Trophoblast cell (in vitro differentiated cells and primary cell): Measurements from ENCODE around the gene SLC66A1. TPM values are rescaled to one million over a fixed set of nuclear protein-coding genes. Genes with fewer than 3 reads are reported as not detected.
"Not testable (repeated sequence)": the region's sequence is repeated elsewhere in the genome, so short reads cannot be mapped to it uniquely, and the experiment has no call there.

ENCODE experiments used
- DNase-seq, 2 donors: peaks; one replicate each; pipeline ENCODE4 v3.0.0-alpha.2; 2016
- H2AFZ ChIP-seq: 2 replicates; pipeline ENCODE4 v1.6.1; 2013; ENCODE audit warnings: low read length, moderate library complexity, mild to moderate bottlenecking; ENCODE audit not compliant: insufficient read depth, poor library complexity
- H2AK5ac ChIP-seq: 2 replicates; pipeline ENCODE4 v1.6.1; 2013; ENCODE audit warnings: mild to moderate bottlenecking, low read length
- H2BK120ac ChIP-seq: 2 replicates; pipeline ENCODE4 v1.6.1; 2013; ENCODE audit warnings: low read length, mild to moderate bottlenecking, moderate library complexity; ENCODE audit not compliant: insufficient read depth, poor library complexity
- H2BK12ac ChIP-seq: 2 replicates; pipeline ENCODE4 v1.6.1; 2013; ENCODE audit warnings: mild to moderate bottlenecking, low read length, moderate library complexity
- H2BK5ac ChIP-seq: 2 replicates; pipeline ENCODE4 v1.6.1; 2013; ENCODE audit warnings: low read length, low read depth, moderate library complexity, mild to moderate bottlenecking; ENCODE audit not compliant: poor library complexity
- H3K14ac ChIP-seq: 2 replicates; pipeline ENCODE4 v1.6.1; 2013; ENCODE audit warnings: mild to moderate bottlenecking, low read length
- H3K18ac ChIP-seq: 2 replicates; pipeline ENCODE4 v1.6.1; 2013; ENCODE audit warnings: mild to moderate bottlenecking, low read length
- H3K23ac ChIP-seq: 2 replicates; pipeline ENCODE4 v1.6.1; 2013; ENCODE audit warnings: low read length
- H3K27ac ChIP-seq: 2 replicates; pipeline ENCODE4 v1.5.1; 2013; ENCODE audit warnings: low read depth, mild to moderate bottlenecking, inconsistent platforms, low read length, moderate library complexity
- H3K27me3 ChIP-seq: 2 replicates; pipeline ENCODE4 v1.6.1; 2013; ENCODE audit warnings: inconsistent platforms, mild to moderate bottlenecking, low read length, moderate library complexity; ENCODE audit not compliant: insufficient read depth
- H3K36me3 ChIP-seq, 2 experiments: 1 replicate in 1 of 2; 2 replicates in 1 of 2; pipeline ENCODE4 v1.6.1; 2013; ENCODE audit warnings: low read length in 2 of 2, mild to moderate bottlenecking in 2 of 2, moderate library complexity in 1 of 2; ENCODE audit not compliant: insufficient read depth in 2 of 2, control insufficient read depth in 1 of 2
- H3K4ac ChIP-seq: 2 replicates; pipeline ENCODE4 v1.6.1; 2013; ENCODE audit warnings: low read depth, mild to moderate bottlenecking, low read length, moderate library complexity
- H3K4me1 ChIP-seq, 2 experiments: 1 replicate in 1 of 2; 2 replicates in 1 of 2; pipeline ENCODE4 v1.6.1; 2013; ENCODE audit warnings: low read length in 2 of 2, mild to moderate bottlenecking in 2 of 2, moderate library complexity in 1 of 2; ENCODE audit not compliant: insufficient read depth in 2 of 2, control insufficient read depth in 1 of 2
- H3K4me2 ChIP-seq: 2 replicates; pipeline ENCODE4 v1.6.1; 2013; ENCODE audit warnings: inconsistent platforms, mild to moderate bottlenecking, low read length, moderate library complexity
- H3K4me3 ChIP-seq: 2 replicates; pipeline ENCODE4 v1.5.1; 2013; ENCODE audit warnings: mild to moderate bottlenecking, low read depth, low read length, inconsistent platforms
- H3K79me1 ChIP-seq: one replicate; pipeline ENCODE4 v1.6.1; 2013; ENCODE audit warnings: low read length
- H3K79me2 ChIP-seq: 2 replicates; pipeline ENCODE4 v1.6.1; 2013; ENCODE audit warnings: low read length, mild to moderate bottlenecking; ENCODE audit not compliant: control insufficient read depth, insufficient read depth, poor library complexity
- H3K9ac ChIP-seq: 2 replicates; pipeline ENCODE4 v1.6.1; 2013; ENCODE audit warnings: mild to moderate bottlenecking, low read length
- H3K9me3 ChIP-seq: 2 replicates; pipeline ENCODE4 v1.6.1; 2013; ENCODE audit warnings: low read depth, mild to moderate bottlenecking, control low read depth, inconsistent platforms, low read length; ENCODE audit not compliant: insufficient read depth
- H4K12ac ChIP-seq: 2 replicates; pipeline ENCODE4 v1.6.1; 2013; ENCODE audit warnings: low read depth, mild to moderate bottlenecking, low read length, moderate library complexity
- H4K8ac ChIP-seq: 2 replicates; pipeline ENCODE4 v1.6.1; 2013; ENCODE audit warnings: low read depth, mild to moderate bottlenecking, low read length, moderate library complexity
- H4K91ac ChIP-seq: one replicate; pipeline ENCODE4 v1.6.1; 2013; ENCODE audit warnings: low read depth, mild to moderate bottlenecking, low read length, moderate library complexity
- WGBS: extraction: QIAGEN DNeasy Blood & Tissue Kit; methylation state at CpG from one replicate; pipeline ENCODE4 v1.1.7; 2013; ENCODE audit warnings: missing lambda C conversion rate; ENCODE audit not compliant: insufficient read length, insufficient coverage; ENCODE audit errors: extremely low coverage; 5-methylcytosine and 5-hydroxymethylcytosine counted together
- polyA plus RNA-seq: library from polyadenylated mRNA; stranded (reverse); fragments of 200-250 nt; gene quantifications from 2 replicates; pipeline ENCODE4 v1.2.3, GENCODE V29; 2013

Gene SLC66A1, protein sequence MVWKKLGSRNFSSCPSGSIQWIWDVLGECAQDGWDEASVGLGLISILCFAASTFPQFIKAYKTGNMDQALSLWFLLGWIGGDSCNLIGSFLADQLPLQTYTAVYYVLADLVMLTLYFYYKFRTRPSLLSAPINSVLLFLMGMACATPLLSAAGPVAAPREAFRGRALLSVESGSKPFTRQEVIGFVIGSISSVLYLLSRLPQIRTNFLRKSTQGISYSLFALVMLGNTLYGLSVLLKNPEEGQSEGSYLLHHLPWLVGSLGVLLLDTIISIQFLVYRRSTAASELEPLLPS
- polyA plus RNA-seq: 20.1 and 20.3 TPM in 2 replicates

DNA sequence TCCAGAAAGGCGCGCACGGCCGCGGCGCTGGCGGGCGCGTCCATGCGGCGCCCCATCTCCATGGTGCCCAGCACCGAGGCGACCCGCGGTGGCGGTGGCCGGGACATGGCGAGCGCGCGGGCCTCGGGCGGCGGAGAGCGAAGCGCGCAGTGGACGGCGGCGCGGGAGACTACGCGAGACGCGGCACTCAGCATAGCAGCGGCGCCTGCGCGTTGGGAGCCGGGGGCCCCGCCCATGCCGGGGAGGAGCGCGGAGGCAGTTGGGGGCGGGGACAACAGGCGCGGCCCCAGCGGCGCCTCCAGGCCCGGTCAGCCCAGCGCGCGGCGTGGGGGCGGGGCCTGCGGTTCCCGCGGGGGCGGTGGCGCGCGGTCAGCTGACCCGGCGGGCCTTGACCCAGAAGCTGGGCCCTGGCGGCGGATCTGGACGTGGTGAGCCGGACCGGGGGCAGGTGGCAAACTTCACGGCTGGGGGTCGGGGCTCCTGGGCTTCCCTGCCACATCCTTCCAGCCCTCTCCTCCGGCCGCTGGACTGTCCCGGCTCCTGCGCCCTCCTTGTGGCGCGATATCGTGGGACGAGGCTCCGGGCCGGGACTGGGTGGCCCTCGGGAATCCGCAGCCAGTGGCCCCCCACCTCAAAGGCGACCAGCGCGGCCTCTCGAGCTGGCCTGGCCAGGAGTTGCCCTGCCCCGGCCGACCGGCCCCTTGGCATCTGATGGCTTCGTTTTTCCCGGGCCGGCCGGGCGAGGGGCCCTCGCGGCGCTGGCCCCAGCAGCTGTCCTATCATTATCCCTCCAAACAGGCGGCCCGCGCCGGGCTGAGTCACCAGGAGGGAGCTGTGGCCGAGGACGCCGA, at the start of gene SLC66A1, which contains the start of gene AKR7A2:
TSS of gene SLC66A1 (plus strand) at position 396 of the 851 bp plus-strand sequence. CDS start 5,352 bp downstream, outside the sequence.
TSS of gene AKR7A2 (minus strand) at position 214 of the 851 bp plus-strand sequence. CDS start at position 194, 20 bp downstream.
- Histone ChIP-seq H3K23ac (no peak within 1 kb of the TSS), H3K27me3 (no peaks in the 10 kb centered on the region), H2BK5ac (peak within 1 kb of the TSS; percentile 87), H4K91ac (peak within 1 kb of the TSS; percentile 93), H3K18ac (peak within 1 kb of the TSS; percentile 89), H3K4me1 (peaks cover 30 to 34% of the 10 kb centered on the region in 2 experiments), H3K79me1 (peaks cover 16% of the 10 kb centered on the region), H3K36me3 (peaks cover 21 to 23% of the 10 kb centered on the region in 2 experiments), H3K9ac (peak within 1 kb of the TSS; percentile 94), H3K4me2 (peak within 1 kb of the TSS; percentile 89), H2BK12ac (peak within 1 kb of the TSS; percentile 27), H4K12ac (peak within 1 kb of the TSS; percentile 71), H3K27ac (peak within 1 kb of the TSS; percentile 72), H2BK120ac (peak within 1 kb of the TSS; percentile 72), H3K4me3 (peak within 1 kb of the TSS; percentile 96), H3K9me3 (no peaks in the 10 kb centered on the region), H3K14ac (peak within 1 kb of the TSS; percentile 96), H2AFZ (peak within 1 kb of the TSS; percentile 87), H3K79me2 (peaks cover 15% of the 10 kb centered on the region), H4K8ac (peak within 1 kb of the TSS; percentile 86), H3K4ac (peak within 1 kb of the TSS; percentile 53), H2AK5ac (peak within 1 kb of the TSS; percentile 82)
- DNase-seq: peak; percentile 93 to 99
- no CpG with 5 or more reads among the region's 105 CpGs for WGBS

DNA sequence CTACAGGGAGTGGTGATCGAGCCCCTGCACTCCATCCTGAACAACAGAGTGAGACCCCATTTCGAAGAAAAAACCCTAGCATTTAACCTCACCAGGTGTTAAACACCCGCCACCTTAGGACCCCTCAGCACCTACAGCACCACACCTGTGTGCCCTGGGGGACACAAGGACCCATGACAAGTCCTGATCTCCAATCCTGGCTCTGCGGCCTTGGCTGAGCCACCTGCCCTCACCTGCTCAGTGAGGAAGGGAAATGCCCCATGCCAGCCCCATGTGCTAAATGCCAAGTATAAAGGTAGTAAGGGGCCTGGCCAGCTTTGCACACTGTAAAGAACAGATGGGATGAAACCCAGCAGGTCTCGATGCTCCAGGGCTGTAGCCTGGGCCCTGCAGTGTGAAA, 49.4 kb upstream of the SLC66A1 start:
- no peak overlapping the region for H3K18ac ChIP-seq
- no peak overlapping the region for H3K23ac ChIP-seq
- H3K79me1 ChIP-seq: no peaks in the 10 kb centered on the region
- no peak overlapping the region for H2BK120ac ChIP-seq
- no peak overlapping the region for H4K8ac ChIP-seq
- H3K36me3 ChIP-seq: peaks cover 29% of the 10 kb centered on the region in 2 experiments
- H3K27ac ChIP-seq: no peak overlapping the region
- no peaks in the 10 kb centered on the region for H3K79me2 ChIP-seq
- no peak overlapping the region for H3K9ac ChIP-seq
- H2AK5ac ChIP-seq: no peak overlapping the region
- no CpG with 5 or more reads among the region's 5 CpGs for WGBS
- no peak overlapping the region for H3K4me3 ChIP-seq
- H3K27me3 ChIP-seq: no peaks in the 10 kb centered on the region
- H4K12ac ChIP-seq: no peak overlapping the region
- no peak overlapping the region for H3K4me2 ChIP-seq
- no peaks in the 10 kb centered on the region for H3K9me3 ChIP-seq
- H3K14ac ChIP-seq: no peak overlapping the region
- H2BK5ac ChIP-seq: no peak overlapping the region
- H2AFZ ChIP-seq: no peak overlapping the region
- DNase-seq: no peak
- no peaks in the 10 kb centered on the region for H3K4me1 ChIP-seq
- H2BK12ac ChIP-seq: no peak overlapping the region
- no peak overlapping the region for H4K91ac ChIP-seq
- H3K4ac ChIP-seq: no peak overlapping the region

DNA sequence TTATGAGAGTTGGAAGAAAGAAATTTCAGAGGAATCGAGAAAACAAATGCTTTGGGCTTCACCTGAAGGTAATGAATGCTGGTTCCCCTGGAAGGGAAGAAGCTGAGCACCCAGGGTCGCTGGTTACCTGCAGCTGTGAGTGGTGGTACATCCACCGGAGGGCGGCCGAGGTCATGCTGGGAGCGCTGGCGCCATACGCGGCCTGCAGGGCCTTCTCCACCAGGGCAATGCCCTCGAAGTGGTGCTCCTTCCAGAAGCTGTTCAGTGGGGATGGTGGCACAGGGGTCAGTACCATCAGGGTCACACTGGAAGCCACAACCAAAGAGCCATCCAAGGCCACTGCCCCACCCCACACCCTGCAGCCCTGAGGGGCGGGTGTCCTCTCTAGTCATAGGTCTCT, 43.7 kb upstream of the SLC66A1 start:
- no peak overlapping the region for H3K4me3 ChIP-seq
- H2BK120ac ChIP-seq: no peak overlapping the region
- H3K27ac ChIP-seq: no peak overlapping the region
- H3K9ac ChIP-seq: no peak overlapping the region
- no peak overlapping the region for H3K14ac ChIP-seq
- no CpG with 5 or more reads among the region's 11 CpGs for WGBS
- no peak overlapping the region for H4K91ac ChIP-seq
- H2BK5ac ChIP-seq: no peak overlapping the region
- no peak for DNase-seq
- no peak overlapping the region for H3K4me2 ChIP-seq
- no peaks in the 10 kb centered on the region for H3K36me3 ChIP-seq
- H3K79me2 ChIP-seq: no peaks in the 10 kb centered on the region
- H2AFZ ChIP-seq: no peak overlapping the region
- H3K23ac ChIP-seq: no peak overlapping the region
- H2AK5ac ChIP-seq: no peak overlapping the region
- H4K8ac ChIP-seq: no peak overlapping the region
- no peaks in the 10 kb centered on the region for H3K9me3 ChIP-seq
- H3K27me3 ChIP-seq: no peaks in the 10 kb centered on the region
- no peak overlapping the region for H3K18ac ChIP-seq
- H4K12ac ChIP-seq: no peak overlapping the region
- no peak overlapping the region for H3K4ac ChIP-seq
- H3K4me1 ChIP-seq: no peaks in the 10 kb centered on the region
- no peak overlapping the region for H2BK12ac ChIP-seq
- H3K79me1 ChIP-seq: no peaks in the 10 kb centered on the region

DNA sequence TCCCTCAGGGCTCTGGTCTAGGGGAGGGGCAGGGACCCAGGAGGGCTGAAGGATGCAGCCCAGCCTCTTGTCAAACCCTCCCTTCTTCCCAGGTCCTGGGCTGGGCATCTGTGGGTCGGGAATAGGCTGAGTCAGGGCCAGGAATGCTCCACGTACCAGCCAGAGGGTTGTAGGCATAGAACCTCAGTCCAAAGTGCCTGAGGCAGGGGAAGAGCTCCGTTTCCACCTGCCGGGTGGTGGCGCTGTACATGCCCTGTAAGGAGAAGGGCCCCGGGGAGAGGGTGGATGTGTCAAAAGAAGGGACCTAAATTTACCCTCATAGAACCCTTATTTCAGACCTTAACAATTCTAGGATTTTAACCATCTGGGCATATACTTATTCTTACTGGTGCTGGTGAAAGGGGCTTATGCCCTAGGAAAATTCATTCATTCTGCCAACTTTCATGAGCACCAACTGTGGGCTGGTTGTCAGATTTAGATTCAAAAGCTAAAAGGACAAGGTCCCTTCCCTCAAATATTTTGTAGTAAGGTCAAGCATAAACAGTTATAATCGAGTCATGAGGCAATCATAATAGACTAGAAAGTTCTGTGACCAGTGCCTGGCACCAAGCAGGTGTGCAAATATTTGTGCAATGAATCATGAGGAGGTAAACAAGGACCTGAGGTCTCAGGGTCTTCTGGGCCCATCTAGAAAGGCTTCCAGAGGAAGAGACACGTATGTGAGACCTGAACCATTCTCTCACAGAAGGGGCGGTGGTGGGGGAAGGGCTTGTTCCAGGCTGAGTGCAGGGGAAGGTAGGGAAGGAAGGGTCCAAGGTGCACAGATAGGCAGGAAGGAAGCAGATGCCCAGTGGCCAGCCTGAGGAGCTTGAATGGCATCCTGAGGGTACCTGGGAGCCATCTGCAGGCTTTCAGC, 42.4 kb upstream of the SLC66A1 start:
- H3K9me3 ChIP-seq, H3K27me3 ChIP-seq, H2AK5ac ChIP-seq, H3K4ac ChIP-seq, H4K91ac ChIP-seq, H2BK12ac ChIP-seq, H4K8ac ChIP-seq, H3K14ac ChIP-seq, H3K4me1 ChIP-seq, H2AFZ ChIP-seq, H2BK5ac ChIP-seq, H2BK120ac ChIP-seq, H3K79me2 ChIP-seq, H3K18ac ChIP-seq, H3K4me2 ChIP-seq, H3K36me3 ChIP-seq, H3K9ac ChIP-seq, H3K23ac ChIP-seq, H3K79me1 ChIP-seq, H3K4me3 ChIP-seq, H4K12ac ChIP-seq, H3K27ac ChIP-seq: not testable (repeated sequence)
- WGBS: no CpG with 5 or more reads among the region's 9 CpGs
- DNase-seq: peak; percentile 29 to 32
